ENCODE measurements around the gene PXN. TPM values are rescaled to one million over a fixed set of nuclear protein-coding genes. Genes with fewer than 3 reads are reported as not detected.
A peak's percentile ranks its signal among the peaks of the same experiment; 100 is the strongest.
"Not testable (repeated sequence)": the region's sequence is repeated elsewhere in the genome, so short reads cannot be mapped to it uniquely, and the experiment has no call there.

PXN gene
- total RNA-seq, 1 donor from 2014 or later = 54.5 TPM

DNA sequence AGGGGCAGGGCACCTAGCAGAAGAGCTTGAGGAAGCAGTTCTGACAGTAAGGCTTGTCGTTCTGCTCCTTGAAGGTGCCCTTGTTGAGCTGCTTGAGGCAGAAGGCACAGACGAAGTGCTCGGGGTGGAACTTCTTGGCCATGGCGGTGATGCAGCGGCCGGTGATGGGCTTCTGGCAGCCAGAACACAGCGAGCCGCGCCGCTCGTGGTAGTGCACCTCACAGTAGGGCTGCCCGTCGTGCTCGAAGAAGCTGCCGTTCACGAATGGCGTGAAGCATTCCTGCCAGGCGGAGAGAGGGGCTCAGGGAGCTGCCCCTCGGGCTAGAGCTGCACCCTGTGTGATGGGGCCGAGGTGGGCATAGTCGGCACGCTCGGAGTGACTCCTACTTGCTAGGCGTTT is 53.2 kb downstream of the PXN start:
- no peak for DNase-seq (ENCODE audit: low read depth, low spot score)
- peaks cover 3% of the 10 kb centered on the region for H3K36me3 Mint-ChIP-seq (ENCODE audit: low read depth)
- peaks cover 12% of the 10 kb centered on the region for H3K4me1 Mint-ChIP-seq
- H3K27me3 Mint-ChIP-seq (ENCODE audit: low read depth) = peaks cover 3% of the 10 kb centered on the region
- H3K4me3 Mint-ChIP-seq = no peak overlapping the region
- no peaks in the 10 kb centered on the region for H3K9me3 Mint-ChIP-seq
- no peak overlapping the region for H3K27ac Mint-ChIP-seq (ENCODE audit: unreplicated experiment)
- TF ChIP-seq, protein P1, sequence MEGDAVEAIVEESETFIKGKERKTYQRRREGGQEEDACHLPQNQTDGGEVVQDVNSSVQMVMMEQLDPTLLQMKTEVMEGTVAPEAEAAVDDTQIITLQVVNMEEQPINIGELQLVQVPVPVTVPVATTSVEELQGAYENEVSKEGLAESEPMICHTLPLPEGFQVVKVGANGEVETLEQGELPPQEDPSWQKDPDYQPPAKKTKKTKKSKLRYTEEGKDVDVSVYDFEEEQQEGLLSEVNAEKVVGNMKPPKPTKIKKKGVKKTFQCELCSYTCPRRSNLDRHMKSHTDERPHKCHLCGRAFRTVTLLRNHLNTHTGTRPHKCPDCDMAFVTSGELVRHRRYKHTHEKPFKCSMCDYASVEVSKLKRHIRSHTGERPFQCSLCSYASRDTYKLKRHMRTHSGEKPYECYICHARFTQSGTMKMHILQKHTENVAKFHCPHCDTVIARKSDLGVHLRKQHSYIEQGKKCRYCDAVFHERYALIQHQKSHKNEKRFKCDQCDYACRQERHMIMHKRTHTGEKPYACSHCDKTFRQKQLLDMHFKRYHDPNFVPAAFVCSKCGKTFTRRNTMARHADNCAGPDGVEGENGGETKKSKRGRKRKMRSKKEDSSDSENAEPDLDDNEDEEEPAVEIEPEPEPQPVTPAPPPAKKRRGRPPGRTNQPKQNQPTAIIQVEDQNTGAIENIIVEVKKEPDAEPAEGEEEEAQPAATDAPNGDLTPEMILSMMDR (conservative IDR thresholded peaks at IDR 0.05) = no peak

DNA sequence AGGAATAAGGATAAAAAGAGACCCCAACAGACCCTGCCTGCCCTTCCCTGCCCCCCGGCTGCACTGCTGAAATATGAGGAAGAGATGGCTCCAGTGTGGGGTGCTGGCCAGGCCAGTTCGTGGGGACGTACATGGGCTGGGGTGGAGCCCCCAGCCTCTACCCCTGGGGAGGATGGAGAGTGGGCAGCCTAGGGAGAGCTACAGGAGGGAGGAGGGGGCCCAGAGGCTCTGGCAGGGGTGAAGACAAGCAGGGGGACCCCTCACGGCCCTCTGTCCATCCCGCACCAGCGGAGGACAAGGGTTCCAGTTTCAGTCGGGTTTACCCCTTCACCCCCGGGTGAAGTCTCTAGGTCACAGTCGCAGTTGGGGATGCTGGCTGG is 53.6 kb downstream of the PXN start:
- Mint-ChIP-seq H3K4me3 (peak overlapping the region; percentile 19), H3K27ac (ENCODE audit: unreplicated experiment) (no peak overlapping the region), H3K9me3 (no peaks in the 10 kb centered on the region), H3K4me1 (peaks cover 12% of the 10 kb centered on the region), H3K27me3 (ENCODE audit: low read depth) (peaks cover 3% of the 10 kb centered on the region), H3K36me3 (ENCODE audit: low read depth) (peaks cover 3% of the 10 kb centered on the region)
- DNase-seq (ENCODE audit: low read depth, low spot score) = no peak
- TF ChIP-seq, protein P1 (conservative IDR thresholded peaks at IDR 0.05) = no peak

DNA sequence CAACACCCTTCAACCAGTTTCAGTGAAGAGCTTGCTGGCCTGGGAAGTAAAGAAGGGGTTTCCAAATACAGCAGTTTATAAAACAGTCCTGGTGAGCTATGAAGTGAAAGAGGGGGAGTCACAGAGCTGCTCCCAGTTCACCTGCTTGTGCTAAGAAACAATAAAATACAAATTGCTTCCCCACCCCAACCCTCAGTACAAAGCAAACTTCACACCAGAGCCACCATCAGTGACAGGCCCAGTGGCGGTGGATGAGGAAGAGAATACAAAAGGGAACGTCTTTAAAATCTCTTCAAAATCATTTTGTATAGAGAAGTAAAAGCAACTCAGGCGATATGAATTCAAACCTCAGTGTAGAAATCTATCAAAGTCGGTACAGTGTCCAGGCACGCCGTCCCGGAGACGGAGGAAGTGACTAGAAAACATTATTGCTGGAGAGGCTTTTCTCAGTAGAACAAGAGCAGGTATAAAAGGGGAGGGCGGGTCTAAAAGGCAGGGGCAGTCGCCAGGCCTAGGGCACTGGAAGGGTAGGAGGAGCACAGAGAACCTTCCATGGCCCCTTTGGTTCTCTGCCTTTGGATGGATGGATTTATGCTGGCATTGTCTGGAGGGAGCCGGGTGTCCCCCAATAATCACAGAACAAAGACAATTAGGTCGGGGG is 54.2 kb downstream of the PXN start:
- no peak for DNase-seq (ENCODE audit: low read depth, low spot score)
- Mint-ChIP-seq H3K9me3 (no peaks in the 10 kb centered on the region), H3K4me1 (peaks cover 12% of the 10 kb centered on the region), H3K27me3 (ENCODE audit: low read depth) (peaks cover 3% of the 10 kb centered on the region), H3K4me3 (peak overlapping the region; percentile 19), H3K27ac (ENCODE audit: unreplicated experiment) (peak overlapping the region; percentile 35), H3K36me3 (ENCODE audit: low read depth) (peaks cover 6% of the 10 kb centered on the region)
- TF ChIP-seq, protein P1 (conservative IDR thresholded peaks at IDR 0.05) = no peak

DNA sequence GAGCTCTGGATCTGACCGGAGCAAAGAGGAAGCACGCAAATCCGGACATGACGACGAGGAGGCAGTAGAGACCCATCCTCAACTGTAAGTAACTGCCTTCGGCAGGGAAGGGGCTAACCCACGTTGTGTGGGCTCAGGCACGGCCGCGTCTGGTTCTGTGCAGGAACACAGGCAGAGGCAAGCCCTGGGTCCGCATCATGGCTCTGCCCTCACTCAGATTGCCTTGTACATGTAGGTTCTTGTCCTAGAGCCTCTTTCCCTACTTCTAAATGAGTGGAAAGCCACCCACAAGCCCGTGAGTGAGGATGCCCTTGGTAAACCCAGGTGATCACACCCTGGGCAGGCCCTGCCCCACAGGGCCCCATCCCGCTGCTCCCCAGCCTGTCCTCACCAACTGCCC is 55.7 kb downstream of the PXN start:
- H3K27me3 Mint-ChIP-seq (ENCODE audit: low read depth) = no peaks in the 10 kb centered on the region
- no peak for DNase-seq (ENCODE audit: low read depth, low spot score)
- H3K4me3 Mint-ChIP-seq = no peak overlapping the region
- peaks cover 5% of the 10 kb centered on the region for H3K4me1 Mint-ChIP-seq
- TF ChIP-seq, protein P1 (conservative IDR thresholded peaks at IDR 0.05) = no peak
- H3K9me3 Mint-ChIP-seq = no peaks in the 10 kb centered on the region
- H3K27ac Mint-ChIP-seq (ENCODE audit: unreplicated experiment) = no peak overlapping the region
- peaks cover 14% of the 10 kb centered on the region for H3K36me3 Mint-ChIP-seq (ENCODE audit: low read depth)

DNA sequence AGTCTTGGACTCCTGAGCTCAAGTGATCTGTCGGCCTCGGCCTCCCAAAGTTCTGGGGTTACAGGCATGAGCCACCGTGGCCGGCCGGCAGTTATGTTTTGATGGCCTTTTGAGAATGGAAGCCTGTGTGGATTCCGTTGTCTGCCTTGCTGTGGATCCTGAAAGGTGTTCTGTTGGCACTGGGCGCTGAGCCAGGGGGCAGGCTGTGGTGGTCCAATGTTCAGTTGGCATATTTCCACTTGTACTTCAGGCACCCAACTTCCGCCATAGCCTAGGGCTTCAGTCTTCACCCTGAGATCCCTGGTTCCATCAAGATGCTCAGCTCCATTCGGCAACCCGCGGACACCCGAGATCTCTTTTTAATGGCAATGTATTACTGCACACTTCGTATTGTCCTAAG is 58.3 kb downstream of the PXN start:
- Mint-ChIP-seq H3K9me3 (no peaks in the 10 kb centered on the region), H3K36me3 (ENCODE audit: low read depth) (peaks cover 14% of the 10 kb centered on the region), H3K4me3 (no peak overlapping the region), H3K27me3 (ENCODE audit: low read depth) (no peaks in the 10 kb centered on the region), H3K27ac (ENCODE audit: unreplicated experiment) (no peak overlapping the region), H3K4me1 (peaks cover 8% of the 10 kb centered on the region)
- TF ChIP-seq, protein P1 (conservative IDR thresholded peaks at IDR 0.05) = no peak
- no peak for DNase-seq (ENCODE audit: low read depth, low spot score)

DNA sequence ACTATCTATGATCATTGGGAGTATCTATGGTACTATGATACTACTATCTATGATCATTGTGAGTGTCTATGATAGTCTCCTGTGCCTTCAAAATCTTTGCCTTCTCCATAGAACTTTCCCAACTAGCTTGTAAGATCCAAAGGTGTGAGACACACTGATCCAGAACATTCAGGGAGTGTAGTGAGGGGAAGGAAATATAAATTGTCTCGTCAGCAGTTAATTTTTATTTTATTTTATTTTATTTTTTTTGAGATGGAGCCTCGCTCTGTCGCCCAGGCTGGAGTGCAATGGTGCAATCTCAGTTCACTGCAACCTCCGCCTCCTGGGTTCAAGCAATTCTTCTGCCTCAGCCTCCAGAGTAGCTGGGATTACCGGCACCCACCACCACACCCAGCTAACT is 58.7 kb downstream of the PXN start:
- Mint-ChIP-seq H3K4me1 (peaks cover 12% of the 10 kb centered on the region), H3K36me3 (ENCODE audit: low read depth) (peaks cover 14% of the 10 kb centered on the region)
- not testable (repeated sequence) for H3K27me3 Mint-ChIP-seq (ENCODE audit: low read depth)

More for the DNA sequence above, 58.7 kb downstream of the PXN start:
- DNase-seq (ENCODE audit: low read depth, low spot score); H3K9me3 Mint-ChIP-seq; H3K4me3 Mint-ChIP-seq; H3K27ac Mint-ChIP-seq (ENCODE audit: unreplicated experiment): not testable (repeated sequence)

Measured in neural crest cell (in vitro differentiated cells).